HCT116 (cell line): Measurements from ENCODE around the gene PNPLA6. TPM values are rescaled to one million over a fixed set of nuclear protein-coding genes. Genes with fewer than 3 reads are reported as not detected.
"Not testable (repeated sequence)": the region's sequence is repeated elsewhere in the genome, so short reads cannot be mapped to it uniquely, and the experiment has no call there.

Experiments
- ATAC-seq: fragments of 200-7000 bp; cut with Tn5 transposase; 2 replicates; pipeline ENCODE4 v1.9.1; 2020; ENCODE audit warnings: mild to moderate bottlenecking, moderate library complexity
- BruUV-seq: library from RNA; stranded (reverse); fragments of 400-500 nt; replicated peaks from 2 replicates; lab custom pipeline; 2021; lab: Mats Ljungman, UMichigan
- CTCF ChIA-PET: fragments of 300-600 bp; sonication (Branson Sonifier 250); formaldehyde crosslinking; loops from one replicate; lab custom pipeline; 2021; ENCODE audit warnings: antibody characterized with exemption; lab: Charles Lee
- POLR2A ChIA-PET: fragments of 300-600, 350-600 bp; sonication (Branson Sonifier 250); formaldehyde crosslinking; loops from one replicate; lab custom pipeline; 2021; ENCODE audit warnings: antibody characterized with exemption; lab: Charles Lee
- RAD21 ChIA-PET, 2 experiments: fragments of 300-600 bp; sonication (Branson Sonifier 250); formaldehyde crosslinking; loops; one replicate each; lab custom pipeline; 2023; ENCODE audit warnings: low total read pairs in 2 of 2; ENCODE audit not compliant: uncharacterized antibody in 2 of 2, unreplicated experiment in 2 of 2, low non-redundant PET in 1 of 2; lab: Charles Lee
- DNase-seq: peaks from one replicate; pipeline ENCODE4 v3.0.0-alpha.2; 2010; ENCODE audit warnings: low read depth, low spot score
- H2AFZ ChIP-seq: fragments of 200-600 bp; shearing (Covaris generic), sonication (generic); 2 replicates; pipeline ENCODE4 v1.6.1; 2017; ENCODE audit warnings: low read depth, mixed run types, mixed read lengths, antibody characterized with exemption, low read length; ENCODE audit not compliant: poor library complexity, severe bottlenecking
- H3K27ac ChIP-seq: 2 replicates; pipeline ENCODE4 v1.5.1; 2012; ENCODE audit warnings: low read depth, low read length
- H3K27me3 ChIP-seq: fragments of 200-600 bp; sonication (generic); 2 replicates; pipeline ENCODE4 v1.6.1; 2016; ENCODE audit warnings: mixed run types, low read length, mixed read lengths; ENCODE audit not compliant: insufficient read depth
- H3K36me3 ChIP-seq, 2 experiments: fragments of 200-500 bp in 1 of 2; fragments of 200-600 bp in 1 of 2; sonication (Bioruptor generic) in 1 of 2; sonication (generic) in 1 of 2; 2 replicates each; pipeline versions ENCODE4 v1.5.1 to v1.6.1; 2014 to 2016; ENCODE audit warnings: low read length in 2 of 2, inconsistent platforms in 1 of 2, mixed read lengths in 1 of 2, mixed run types in 1 of 2; ENCODE audit not compliant: insufficient read depth in 2 of 2, control insufficient read depth in 1 of 2
- H3K4me1 ChIP-seq, 2 experiments: fragments of 200-600 bp in 1 of 2; sonication (generic) in 1 of 2; 2 replicates each; pipeline versions ENCODE4 v1.5.1 to v1.6.1; 2012 to 2017; ENCODE audit warnings: low read length in 2 of 2, inconsistent platforms in 1 of 2, mild to moderate bottlenecking in 1 of 2, mixed read lengths in 1 of 2, mixed run types in 1 of 2, moderate library complexity in 1 of 2; ENCODE audit not compliant: insufficient read depth in 2 of 2, control insufficient read depth in 1 of 2
- H3K4me2 ChIP-seq: fragments of 200-600 bp; sonication (generic); 2 replicates; pipeline ENCODE4 v1.6.1; 2017; ENCODE audit warnings: mixed run types, low read length, mixed read lengths
- H3K4me3 ChIP-seq, 2 experiments: fragments of 200-600 bp in 1 of 2; sonication (generic) in 1 of 2; replicated peaks in 1 of 2; 2 replicates each; pipeline ENCODE4 v1.5.1; 2011 to 2016; ENCODE audit warnings: low read length in 2 of 2, control low read depth in 1 of 2, low read depth in 1 of 2, mild to moderate bottlenecking in 1 of 2, mixed read lengths in 1 of 2, mixed run types in 1 of 2
- H3K79me2 ChIP-seq: fragments of 200-600 bp; sonication (generic); 2 replicates; pipeline ENCODE4 v1.6.1; 2017; ENCODE audit warnings: mild to moderate bottlenecking, mixed run types, low read length, moderate library complexity, mixed read lengths; ENCODE audit not compliant: insufficient read depth
- H3K9ac ChIP-seq: fragments of 200-600 bp; sonication (generic); 2 replicates; pipeline ENCODE4 v1.6.1; 2016; ENCODE audit warnings: low read length, mixed read lengths
- H3K9me2 ChIP-seq: fragments of 200-600 bp; sonication (generic), shearing (Covaris generic); 2 replicates; pipeline ENCODE4 v1.6.1; 2017; ENCODE audit warnings: mixed run types, mild to moderate bottlenecking, moderate library complexity; ENCODE audit not compliant: insufficient read depth
- H3K9me3 ChIP-seq, 2 experiments: fragments of 200-500 bp in 1 of 2; fragments of 200-600 bp in 1 of 2; sonication (Bioruptor generic) in 1 of 2; sonication (generic) in 1 of 2; 2 replicates each; pipeline ENCODE4 v1.6.1; 2014 to 2017; ENCODE audit warnings: low read length in 2 of 2, mixed read lengths in 2 of 2, inconsistent platforms in 1 of 2, low read depth in 1 of 2, mild to moderate bottlenecking in 1 of 2, mixed run types in 1 of 2, moderate library complexity in 1 of 2; ENCODE audit not compliant: control insufficient read depth in 1 of 2, insufficient read depth in 1 of 2
- H4K20me1 ChIP-seq: fragments of 200-600 bp; sonication (generic), shearing (Covaris generic); 2 replicates; pipeline ENCODE4 v1.6.1; 2017; ENCODE audit warnings: mixed run types, mild to moderate bottlenecking, moderate library complexity; ENCODE audit not compliant: insufficient read depth
- EZH2phosphoT487 ChIP-seq: fragments of 200-600 bp; IDR thresholded peaks from 2 replicates; pipeline ENCODE4 v1.6.1; 2018; ENCODE audit warnings: antibody characterized with exemption, borderline replicate concordance
- RAD21 ChIP-seq: IDR thresholded peaks from 2 replicates; pipeline ENCODE4 v1.6.1; 2012; ENCODE audit warnings: low read depth, mild to moderate bottlenecking
- ZFX ChIP-seq: fragments of 450-650 bp; IDR thresholded peaks from 2 replicates; pipeline ENCODE4 v1.6.1; 2017
- intact Hi-C: fragments of 100-400 bp; cut with micrococcal nuclease; formaldehyde crosslinking; loops from 2 replicates; pipeline ENCODE4 v1.10.0; 2022
- total RNA-seq: library from RNA; stranded (reverse); gene quantifications from one replicate; pipeline ENCODE4 v1.2.1, GENCODE V29; 2021; ENCODE audit not compliant: unreplicated experiment

The PNPLA6 gene
- total RNA-seq, 1 experiment from 2014 or later, result 159 TPM

GRCh38 chr19:7535998-7536695, 630 bp downstream of the PNPLA6 start:
- no peak for DNase-seq
- Histone ChIP-seq H3K9ac (peak overlapping the region; percentile 75), H3K4me3 (peak overlapping the region; percentile 95 to 96), H2AFZ (no peak overlapping the region), H3K27ac (peak overlapping the region; percentile 81; the same call in 1 of the 2 replicates), H3K27me3 (no peaks in the 10 kb centered on the region), H3K9me3 (no peaks in the 10 kb centered on the region), H3K4me2 (peak overlapping the region; percentile 94), H3K79me2 (no peaks in the 10 kb centered on the region; the same call in 1 of the 2 replicates), H3K9me2 (no peaks in the 10 kb centered on the region), H3K36me3 (peaks cover 7 to 12% of the 10 kb centered on the region in 2 experiments; a peak in 3 of 4 replicates), H3K4me1 (peaks cover 4 to 33% of the 10 kb centered on the region in 2 experiments; a peak in 3 of 4 replicates), H4K20me1 (no peaks in the 10 kb centered on the region)
- ATAC-seq, result no peak
- intact Hi-C loops, result loop anchor here (2.0 kb wide), 1 partner anchor 29 kb away; no protein-coding TSS in a partner anchor
- ChIA-PET CTCF (interaction anchor here (0.5 to 1.9 kb wide), 2 partner anchors 32 to 1048 kb away, joined by 5 to 10 read pairs; no protein-coding TSS in a partner anchor), RAD21 (no interaction called here), POLR2A (interaction anchor here (0.5 kb wide), 1 partner anchor 156 kb away, joined by 3 read pairs; no protein-coding TSS in a partner anchor)
- TF ChIP-seq ZFX (no peak), EZH2phosphoT487 (no peak), RAD21 (no peak)
- BruUV-seq, result no TSS peak

- CTCF ChIA-PET, H3K4me2 ChIP-seq, H3K27ac ChIP-seq, ATAC-seq, DNase-seq, H2AFZ ChIP-seq, H3K9ac ChIP-seq, H3K27me3 ChIP-seq, H3K9me3 ChIP-seq, H3K9me2 ChIP-seq, H3K79me2 ChIP-seq, RAD21 ChIA-PET, intact Hi-C loops, H4K20me1 ChIP-seq, H3K4me3 ChIP-seq, BruUV-seq: not testable (repeated sequence)
- Histone ChIP-seq H3K36me3 (peaks cover 10 to 32% of the 10 kb centered on the region in 2 experiments), H3K4me1 (peaks cover 0 to 27% of the 10 kb centered on the region in 2 experiments; a peak in 2 of 4 replicates)
- POLR2A ChIA-PET, result interaction anchor here (0.7 kb wide), 1 partner anchor 116 kb away, joined by 3 read pairs; no protein-coding TSS in a partner anchor
Observed at GRCh38 chr19:7538990-7539389, 3.5 kb downstream of the PNPLA6 start.
